Renal cortical epithelial cell (primary cell): ENCODE data around the gene IFT172. TPM values are rescaled to one million over a fixed set of nuclear protein-coding genes. Genes with fewer than 3 reads are reported as not detected.
"Not testable (repeated sequence)": the region's sequence is repeated elsewhere in the genome, so short reads cannot be mapped to it uniquely, and the experiment has no call there.

ENCODE experiments used
- DNase-seq: peaks from one replicate; pipeline ENCODE4 v3.0.0-alpha.2; 2011; ENCODE audit warnings: low read depth
- total RNA-seq: library from RNA; depleted of rRNA; stranded (reverse); fragments of >200 nt; gene quantifications from 2 replicates; pipeline ENCODE4 v1.2.3, GENCODE V29; 2014

IFT172 gene
- total RNA-seq, 1 donor from 2014 or later = 34.6 TPM

DNA sequence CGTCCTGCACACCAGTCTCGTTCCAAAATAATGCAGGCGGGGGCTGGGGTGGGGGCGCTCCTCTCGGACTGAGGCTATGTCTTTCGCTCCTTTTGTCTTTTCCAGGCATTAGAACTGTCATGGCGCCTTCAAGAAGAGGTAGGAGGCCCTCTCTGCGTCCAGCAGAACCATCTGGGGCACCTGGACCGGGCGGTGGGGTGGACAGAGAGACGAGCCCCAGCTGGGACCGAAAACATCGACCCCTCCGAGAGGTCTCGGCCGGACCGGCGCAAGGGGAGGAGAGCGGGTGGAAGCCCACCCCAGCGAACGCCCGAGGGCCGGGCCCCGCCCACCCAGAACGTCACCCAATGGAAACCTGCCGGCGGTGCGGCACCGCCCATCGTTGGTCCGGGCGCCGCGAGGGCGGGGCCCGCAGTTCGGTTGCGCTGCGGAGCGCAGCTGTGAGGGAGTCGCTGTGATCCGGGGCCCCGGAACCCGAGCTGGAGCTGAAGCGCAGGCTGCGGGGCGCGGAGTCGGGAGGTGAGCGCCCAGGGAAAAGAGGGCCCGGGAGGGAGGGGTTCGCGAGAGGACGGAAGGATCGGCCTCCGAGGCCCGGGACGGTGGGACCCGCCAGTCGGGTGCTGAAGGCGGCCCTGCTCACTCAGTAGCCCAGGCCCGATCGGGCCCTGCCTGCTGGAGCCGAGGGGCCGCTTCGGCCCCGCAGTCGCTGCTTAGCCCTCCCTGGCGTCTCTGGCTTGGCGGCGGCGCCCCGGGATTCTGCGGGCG is 61.1 kb downstream of the IFT172 start, which contains the start of gene NRBP1:
NRBP1 (plus strand) TSS at position 419 of the 765 bp plus-strand sequence. CDS start 4,643 bp downstream, outside the sequence.
- peak; percentile 70 for DNase-seq

DNA sequence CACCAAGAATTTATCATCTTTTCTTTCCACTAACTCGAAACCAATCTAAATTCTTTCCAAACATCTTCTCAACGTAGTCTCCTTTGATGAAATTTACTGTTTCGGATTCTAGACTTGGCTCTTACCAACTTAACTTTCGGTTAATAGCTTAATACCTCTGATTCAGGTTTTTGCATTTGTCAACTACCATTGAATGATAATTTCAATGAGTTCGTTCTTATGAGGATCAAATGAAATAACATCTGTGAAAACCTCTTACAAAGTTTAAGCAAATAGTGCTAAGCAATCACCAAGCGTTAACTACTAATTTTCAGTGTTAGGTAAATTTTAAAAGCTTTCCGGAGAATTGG is 61.7 kb downstream of the IFT172 start:
- DNase-seq = peak; percentile 21

DNA sequence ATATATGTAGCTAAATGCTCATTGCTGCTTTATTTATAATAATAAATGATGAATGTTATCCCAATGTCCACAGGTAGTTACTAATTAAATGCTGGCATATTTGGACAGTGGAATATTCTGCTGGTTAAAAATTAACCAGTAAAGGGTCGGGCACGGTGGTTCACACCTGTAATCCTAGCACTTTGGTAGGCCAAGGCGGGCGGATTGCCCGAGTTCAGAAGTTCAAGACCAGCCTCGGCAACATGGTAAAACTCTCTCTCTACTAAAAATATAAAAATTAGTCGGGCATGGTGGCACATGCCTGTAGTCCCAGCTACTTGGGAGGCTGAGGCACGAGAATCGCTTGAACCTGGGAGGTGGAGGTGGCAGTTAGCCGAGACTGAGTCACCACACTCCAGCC is 64.5 kb downstream of the IFT172 start:
- not testable (repeated sequence) for DNase-seq

DNA sequence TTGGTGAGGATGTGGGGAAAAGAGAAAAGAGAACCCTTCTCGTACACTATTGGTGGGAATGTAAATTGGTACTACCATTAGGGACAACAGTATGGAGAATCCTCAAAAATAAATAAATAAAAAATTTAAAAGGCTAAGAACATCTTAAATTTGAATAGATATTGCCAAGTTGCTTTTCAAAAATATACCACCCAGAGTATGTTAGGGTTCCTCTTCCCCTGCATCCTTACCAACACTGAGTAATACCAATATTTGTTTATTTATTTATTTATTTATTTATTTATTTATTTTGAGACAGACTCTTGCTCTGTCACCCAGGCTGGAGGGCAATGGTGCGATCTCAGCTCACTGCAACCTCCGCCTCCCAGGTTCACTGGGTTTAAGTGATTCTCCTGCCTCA is 66.6 kb downstream of the IFT172 start:
- DNase-seq = no peak

DNA sequence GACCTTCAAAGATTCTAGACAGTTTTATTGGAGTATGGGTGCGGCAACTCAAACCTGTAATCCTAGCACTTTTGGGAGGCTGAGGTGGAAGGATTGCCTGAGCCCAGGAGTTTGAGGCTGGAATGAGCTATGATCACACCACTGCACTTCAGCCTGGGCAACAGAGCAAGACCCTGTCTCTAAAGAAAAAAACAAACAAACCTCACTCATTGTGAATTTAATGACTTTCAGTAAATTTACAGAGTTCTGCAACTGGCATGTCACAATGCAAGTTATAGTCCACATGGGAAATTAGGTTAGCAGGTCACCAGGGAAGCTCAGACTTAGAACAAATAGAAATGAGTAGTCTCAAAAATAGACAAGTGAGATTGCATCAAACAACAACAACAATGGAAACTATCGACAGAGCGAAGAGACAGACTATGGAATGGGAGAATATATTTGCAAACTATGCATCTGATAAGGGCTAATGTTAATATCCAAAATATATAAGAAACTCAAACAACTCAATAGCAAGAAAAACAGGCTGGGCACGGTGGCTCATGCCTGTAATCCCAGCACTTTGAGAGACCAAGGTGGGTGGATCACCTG is 67.8 kb downstream of the IFT172 start:
- DNase-seq = no peak

DNA sequence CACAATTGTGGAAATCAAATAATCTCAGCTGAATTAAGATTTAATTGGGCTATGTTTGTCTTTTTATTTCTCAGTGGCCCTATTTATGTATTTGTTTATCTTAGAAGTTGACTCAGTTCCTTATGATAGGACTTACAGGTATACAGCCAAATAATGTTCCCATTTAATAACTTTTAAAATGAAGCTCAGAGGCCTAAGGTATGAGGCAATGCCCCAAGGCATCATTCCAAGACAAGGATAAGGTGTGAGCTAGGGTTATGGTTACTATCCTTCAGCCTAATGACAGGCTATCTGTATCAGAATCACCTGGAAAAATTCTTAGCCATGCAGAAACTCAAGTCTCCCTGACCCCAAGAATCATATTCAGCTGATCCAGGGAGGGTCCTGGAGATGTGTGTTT is 68.5 kb downstream of the IFT172 start:
- DNase-seq = no peak

DNA sequence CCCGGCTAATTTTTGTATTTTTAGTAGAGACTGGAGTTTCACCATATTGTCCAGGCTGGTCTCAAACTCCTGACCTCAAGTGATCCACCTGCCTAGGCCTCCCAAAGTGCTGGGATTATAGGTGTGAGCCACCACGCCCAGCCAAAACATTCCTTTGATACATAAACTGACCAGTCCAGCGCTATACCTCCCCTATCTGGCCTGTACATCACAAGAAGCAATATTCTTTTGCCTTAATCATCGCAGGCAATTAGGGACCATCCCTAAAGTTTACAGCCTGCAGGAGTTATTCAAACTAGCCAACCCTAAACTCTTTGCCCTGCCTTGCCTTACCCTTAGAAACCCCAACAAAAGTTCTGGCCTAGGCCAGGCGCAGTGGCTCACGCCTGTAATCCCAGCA is 73.4 kb downstream of the IFT172 start:
- DNase-seq = no peak

DNA sequence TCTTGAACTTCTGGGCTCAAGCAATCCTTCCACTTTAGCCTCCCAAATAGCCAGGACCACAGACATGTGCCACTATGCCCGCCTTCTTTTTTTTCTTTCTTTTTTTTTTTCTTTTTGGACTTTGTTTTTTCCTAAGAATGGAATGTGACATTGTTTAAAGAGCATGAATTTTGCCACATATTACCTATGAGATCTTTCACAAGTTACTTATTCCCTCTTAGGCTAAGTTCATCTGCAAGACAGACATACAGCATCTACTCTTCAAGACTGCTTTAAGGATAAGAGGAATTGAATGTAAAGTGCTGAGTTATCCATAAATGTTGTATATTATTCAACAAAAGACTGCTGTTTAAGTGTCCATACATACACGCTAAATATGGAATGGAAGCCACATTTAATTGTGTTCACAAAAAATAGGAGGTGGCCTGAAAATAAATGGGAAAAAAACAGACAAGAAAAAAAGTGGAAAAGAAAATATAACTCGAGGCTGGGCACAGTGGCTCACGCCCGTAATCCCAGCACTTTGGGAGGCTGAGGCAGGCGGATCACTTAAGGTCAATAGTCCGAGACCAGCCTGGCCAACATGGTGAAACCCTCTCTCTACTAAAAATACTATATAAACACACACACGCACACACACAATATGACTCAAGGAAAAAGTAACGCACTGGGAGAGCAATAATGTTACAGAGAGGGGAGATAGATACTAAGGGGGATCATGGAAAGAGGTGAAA is 77.0 kb downstream of the IFT172 start:
- no peak for DNase-seq

DNA sequence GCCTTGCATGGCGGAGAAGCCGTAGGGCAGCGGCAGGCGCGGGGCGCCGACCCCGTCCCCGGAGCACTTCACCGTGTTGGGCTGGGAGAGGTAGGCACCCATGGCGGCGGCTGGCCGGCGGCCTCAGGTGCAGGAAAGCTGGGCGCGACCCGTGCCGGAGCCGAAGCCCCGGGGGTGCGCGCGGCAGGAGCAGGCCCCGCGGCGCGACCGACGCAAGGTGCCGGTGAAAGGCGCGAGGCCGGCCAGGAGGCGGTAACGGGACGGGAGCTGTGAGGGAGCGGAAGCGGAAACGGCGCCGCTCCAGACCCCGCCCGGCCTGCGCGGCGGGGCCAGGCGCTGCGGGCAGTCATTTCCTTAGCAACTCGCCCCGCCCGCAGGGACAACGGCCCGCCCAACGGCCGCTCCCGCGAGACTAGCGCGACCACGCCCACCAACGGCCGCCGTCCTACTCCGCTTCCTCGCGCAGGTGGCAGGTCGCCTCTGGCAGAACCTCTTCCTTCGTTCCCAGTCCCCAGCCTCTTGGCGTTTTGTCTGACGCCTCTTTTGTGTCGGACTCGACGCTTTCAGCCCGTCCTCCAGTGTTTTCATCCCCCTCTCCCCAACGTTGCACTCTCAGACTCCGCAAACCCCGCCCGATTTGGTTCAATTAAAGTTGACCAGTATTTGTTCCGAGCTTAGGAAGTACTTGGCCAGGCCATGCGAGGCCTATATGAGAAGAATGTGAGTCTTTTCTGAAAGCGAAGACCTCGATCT is 80.0 kb downstream of the IFT172 start, which contains the start of gene PPM1G:
PPM1G (minus strand) TSS at position 271 of the 753 bp plus-strand sequence; CDS start at position 102, 169 bp downstream.
- DNase-seq = peak; percentile 80

DNA sequence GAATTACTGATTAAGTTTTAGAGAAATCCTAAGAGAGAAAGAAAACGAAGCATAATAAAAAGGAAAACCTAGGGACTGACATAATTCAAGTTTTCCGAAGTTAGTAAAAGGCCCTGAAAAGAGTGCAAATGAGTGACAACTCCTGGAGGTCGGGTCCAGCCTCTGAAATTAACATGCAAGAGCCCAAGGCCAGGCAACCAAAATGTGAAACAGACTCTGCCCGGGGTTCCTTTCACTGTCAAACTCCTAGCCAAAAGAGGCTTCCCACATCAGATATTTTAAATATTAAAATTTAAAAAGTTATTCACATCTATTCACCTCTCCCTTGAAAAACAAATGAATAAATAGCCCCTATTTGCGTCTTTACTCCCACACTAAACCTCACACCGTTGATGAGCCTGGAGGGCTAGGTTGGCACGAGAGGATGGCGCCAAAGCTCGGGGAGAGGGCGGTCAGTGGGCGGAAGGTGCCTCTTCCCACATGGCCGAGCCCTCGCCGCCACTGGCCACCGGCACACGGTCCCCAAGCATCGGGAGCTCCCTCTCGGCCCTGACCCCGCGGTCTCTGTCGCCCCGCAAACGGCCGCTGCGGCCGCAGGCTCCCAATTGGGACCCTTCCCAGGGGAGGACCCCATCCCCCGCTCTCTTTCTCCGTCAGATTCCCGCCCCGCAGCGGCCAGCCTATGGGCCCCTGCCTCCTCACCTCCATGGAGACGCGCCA is 80.8 kb downstream of the IFT172 start:
- DNase-seq = no peak

DNA sequence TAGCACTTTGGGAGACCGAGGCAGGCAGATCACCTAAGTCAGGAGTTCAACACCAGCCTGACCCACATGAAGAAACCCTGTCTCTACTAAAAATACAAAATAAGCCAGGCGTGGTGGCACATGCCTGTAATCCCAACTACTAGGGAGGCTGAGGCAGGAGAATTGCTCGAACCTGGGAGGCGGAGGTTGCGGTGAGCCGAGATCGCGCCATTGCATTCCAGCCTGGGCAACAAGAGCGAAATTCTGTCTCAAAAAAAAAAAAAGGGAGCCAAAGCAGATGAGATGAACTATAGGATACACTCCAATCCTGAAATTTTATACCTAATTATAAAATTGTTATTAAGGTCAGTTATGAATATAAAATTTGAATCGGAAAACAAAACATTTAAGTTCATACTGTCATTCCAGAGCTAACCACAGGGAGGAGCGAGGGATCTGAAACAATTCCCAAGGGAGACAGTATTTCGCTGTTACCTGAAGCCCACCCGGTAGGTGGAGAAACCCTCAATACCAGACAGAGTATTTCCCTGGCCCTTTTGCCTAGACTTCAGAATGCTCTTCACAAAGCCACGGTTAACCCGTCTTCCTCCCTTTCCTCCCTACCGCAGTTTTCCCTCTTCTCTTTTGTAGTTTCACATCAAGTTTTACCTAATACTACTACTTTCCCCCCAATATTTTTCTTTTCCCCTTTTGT is 81.6 kb downstream of the IFT172 start:
- peak; percentile 63 for DNase-seq

DNA sequence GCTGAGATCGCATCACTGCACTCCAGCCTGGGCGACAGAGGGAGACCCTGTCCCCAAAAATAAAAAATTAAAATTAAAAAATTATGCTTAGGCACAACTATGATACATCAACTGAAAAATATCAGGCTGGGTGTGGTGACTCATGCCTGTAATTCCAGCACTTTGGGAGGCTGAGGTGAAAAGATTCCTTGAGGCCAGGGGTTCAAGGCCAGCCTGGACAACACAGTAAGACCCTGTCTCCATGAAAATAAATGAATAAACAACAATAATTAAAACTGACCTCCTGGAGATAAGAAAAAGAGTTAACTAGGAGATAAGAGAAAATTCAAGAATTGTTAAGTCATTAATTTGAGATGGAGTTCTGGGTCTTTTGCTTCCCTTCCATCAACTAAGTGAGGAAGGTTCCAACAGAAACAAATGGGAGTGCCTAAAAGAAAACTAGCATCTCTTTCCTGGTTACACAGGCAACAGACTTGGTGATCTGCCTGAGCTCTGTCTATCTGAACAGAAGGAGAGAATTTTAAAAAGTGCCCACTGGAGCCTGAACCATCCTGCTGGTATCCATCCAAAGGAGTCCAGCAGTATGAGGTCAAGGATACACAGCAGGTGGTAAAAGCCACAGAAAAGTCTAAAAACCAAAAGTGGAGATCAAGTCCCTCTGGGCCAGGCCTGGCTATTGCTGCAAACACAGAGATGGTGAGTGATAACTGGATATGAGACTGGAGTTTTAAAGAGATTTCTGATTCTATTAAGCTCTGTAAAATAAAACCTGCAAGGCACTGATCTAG is 89.0 kb downstream of the IFT172 start:
- no peak for DNase-seq

DNA sequence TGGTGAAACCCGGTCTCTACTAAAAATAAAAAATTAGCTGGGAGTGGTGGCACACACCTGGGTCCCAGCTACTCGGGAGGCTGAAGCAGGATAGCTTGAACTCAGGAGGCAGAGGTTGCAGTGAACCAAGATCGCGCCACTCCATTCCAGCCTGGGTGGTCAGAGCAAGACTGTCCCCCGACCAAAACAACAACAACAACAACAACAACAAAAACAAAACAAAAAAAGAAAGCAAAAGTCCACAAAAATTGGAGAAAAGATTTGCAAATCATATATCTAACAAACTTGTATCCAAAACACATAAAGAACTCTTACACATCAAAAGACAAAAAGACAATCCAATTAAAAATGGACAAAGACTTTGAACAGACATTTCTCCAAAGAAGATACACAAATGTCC is 90.6 kb downstream of the IFT172 start:
- DNase-seq = no peak

Other genes with a start within 250 kb of the IFT172 start
- 0.10 TPM in 1 of 2 replicates, not detected in the other for gene SLC30A3, start 226.7 kb downstream of the IFT172 start, total RNA-seq
- not detected in 2 replicates for gene DNAJC5G, start 214.3 kb downstream of the IFT172 start, total RNA-seq
- gene TRIM54, start 207.3 kb downstream of the IFT172 start, total RNA-seq = 0.17 TPM in 1 of 2 replicates, not detected in the other
- gene UCN, start 181.3 kb downstream of the IFT172 start, total RNA-seq = 0.70 TPM in 1 of 2 replicates, not detected in the other
- 30.0 and 42.6 TPM in 2 replicates for gene MPV17, start 166.6 kb downstream of the IFT172 start, total RNA-seq
- 32.1 and 40.2 TPM in 2 replicates for gene GTF3C2, start 133.0 kb downstream of the IFT172 start, total RNA-seq
- gene EIF2B4, start 119.4 kb downstream of the IFT172 start, total RNA-seq = 26.9 and 27.8 TPM in 2 replicates
- gene SNX17, start 119.1 kb downstream of the IFT172 start, total RNA-seq = 94.9 and 125 TPM in 2 replicates
- 9.2 and 11.3 TPM in 2 replicates for gene ZNF513, start 109.0 kb downstream of the IFT172 start, total RNA-seq
- 113 and 119 TPM in 2 replicates for gene PPM1G, start 80.2 kb downstream of the IFT172 start, total RNA-seq
- gene NRBP1, start 61.1 kb downstream of the IFT172 start, total RNA-seq = 117 and 126 TPM in 2 replicates
- gene KRTCAP3, start 47.4 kb downstream of the IFT172 start, total RNA-seq = 0.85 and 3.5 TPM in 2 replicates
- 25.6 and 30.4 TPM in 2 replicates for gene FNDC4, start 5.5 kb upstream of the IFT172 start, total RNA-seq
- 1.4 and 1.6 TPM in 2 replicates for gene GCKR, start 7.1 kb upstream of the IFT172 start, total RNA-seq
- gene ZNF512, start 93.3 kb upstream of the IFT172 start, total RNA-seq = 10.2 and 48.0 TPM in 2 replicates
- gene CCDC121, start 139.3 kb upstream of the IFT172 start, total RNA-seq = 0.69 and 3.8 TPM in 2 replicates
- 76.8 and 86.5 TPM in 2 replicates for gene GPN1, start 139.3 kb upstream of the IFT172 start, total RNA-seq
- gene SUPT7L, start 173.9 kb upstream of the IFT172 start, total RNA-seq = 15.3 and 31.9 TPM in 2 replicates
- 30.2 and 39.1 TPM in 2 replicates for gene SLC4A1AP, start 174.1 kb upstream of the IFT172 start, total RNA-seq